Esophagus muscularis mucosa (tissue), 4 donors: ENCODE measurements around the gene CIRBP.

Experiments
- EP300 ChIP-seq: sonication (generic); formaldehyde crosslinking; IDR thresholded peaks from one replicate; pipeline ENCODE4 v1.6.1; 2017; ENCODE audit warnings: antibody characterized with exemption
- POLR2A ChIP-seq: fragments of 450-650 bp; IDR thresholded peaks from one replicate; pipeline ENCODE4 v1.6.1; 2017; ENCODE audit warnings: antibody characterized with exemption, moderate library complexity, mild to moderate bottlenecking, low read depth
- TF ChIP-seq, protein P1 (sequence below), 3 experiments: fragments of 200-600 bp in 2 of 3; fragments of 450-650 bp in 1 of 3; sonication (generic) in 2 of 3; IDR thresholded peaks; one replicate each; pipeline ENCODE4 v1.5.1; 2017 to 2019; ENCODE audit warnings: antibody characterized with exemption in 3 of 3, mild to moderate bottlenecking in 2 of 3, moderate library complexity in 1 of 3

GRCh38 chr19:1226522-1227303 lies 42.4 kb upstream of the CIRBP start:
- TF ChIP-seq POLR2A (no peak), EP300 (no peak)
- TF ChIP-seq, protein P1, sequence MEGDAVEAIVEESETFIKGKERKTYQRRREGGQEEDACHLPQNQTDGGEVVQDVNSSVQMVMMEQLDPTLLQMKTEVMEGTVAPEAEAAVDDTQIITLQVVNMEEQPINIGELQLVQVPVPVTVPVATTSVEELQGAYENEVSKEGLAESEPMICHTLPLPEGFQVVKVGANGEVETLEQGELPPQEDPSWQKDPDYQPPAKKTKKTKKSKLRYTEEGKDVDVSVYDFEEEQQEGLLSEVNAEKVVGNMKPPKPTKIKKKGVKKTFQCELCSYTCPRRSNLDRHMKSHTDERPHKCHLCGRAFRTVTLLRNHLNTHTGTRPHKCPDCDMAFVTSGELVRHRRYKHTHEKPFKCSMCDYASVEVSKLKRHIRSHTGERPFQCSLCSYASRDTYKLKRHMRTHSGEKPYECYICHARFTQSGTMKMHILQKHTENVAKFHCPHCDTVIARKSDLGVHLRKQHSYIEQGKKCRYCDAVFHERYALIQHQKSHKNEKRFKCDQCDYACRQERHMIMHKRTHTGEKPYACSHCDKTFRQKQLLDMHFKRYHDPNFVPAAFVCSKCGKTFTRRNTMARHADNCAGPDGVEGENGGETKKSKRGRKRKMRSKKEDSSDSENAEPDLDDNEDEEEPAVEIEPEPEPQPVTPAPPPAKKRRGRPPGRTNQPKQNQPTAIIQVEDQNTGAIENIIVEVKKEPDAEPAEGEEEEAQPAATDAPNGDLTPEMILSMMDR (IDR thresholded peaks at IDR 0.05) = no peak
